Central memory CD8-positive, alpha-beta T cell (primary cell): ENCODE results near the gene KIF2A.
A peak's percentile ranks its signal among the peaks of the same experiment; 100 is the strongest.

Experiments used
- ATAC-seq: fragments of 150-1000 bp; cut with Tn5 transposase; replicated peaks from 2 replicates; pipeline ENCODE4 v1.10.0; 2022; ENCODE audit warnings: mild to moderate bottlenecking, moderate FRiP score, moderate number of reproducible peaks; ENCODE audit not compliant: poor library complexity, severe bottlenecking; ENCODE audit errors: extremely low read depth
- DNase-seq, 2 donors: peaks; one replicate each; pipeline ENCODE4 v3.0.0; 2021; ENCODE audit warnings: low spot score in 2 of 2
- H3K27ac Mint-ChIP-seq: one replicate; pipeline ENCODE4 v1.8.0; 2022; ENCODE audit warnings: low read depth, mild to moderate bottlenecking, moderate library complexity, mixed read lengths
- H3K27me3 Mint-ChIP-seq: one replicate; pipeline ENCODE4 v1.8.0; 2022; ENCODE audit warnings: mixed read lengths
- H3K36me3 Mint-ChIP-seq: one replicate; pipeline ENCODE4 v1.8.0; 2022; ENCODE audit warnings: mild to moderate bottlenecking, moderate library complexity, mixed read lengths; ENCODE audit not compliant: insufficient read depth
- H3K4me1 Mint-ChIP-seq: one replicate; pipeline ENCODE4 v1.8.0; 2022; ENCODE audit warnings: mixed read lengths
- H3K4me3 Mint-ChIP-seq: one replicate; pipeline ENCODE4 v1.8.0; 2022; ENCODE audit warnings: mild to moderate bottlenecking, moderate library complexity, mixed read lengths
- H3K9me3 Mint-ChIP-seq: one replicate; pipeline ENCODE4 v1.8.0; 2022; ENCODE audit warnings: mixed read lengths

The KIF2A gene

GRCh38 chr5:62316176-62316502 is 10.1 kb downstream of the KIF2A start:
- no peak overlapping the region for H3K4me3 Mint-ChIP-seq
- no peak overlapping the region for H3K27ac Mint-ChIP-seq
- H3K9me3 Mint-ChIP-seq, result no peaks in the 10 kb centered on the region
- peaks cover 17% of the 10 kb centered on the region for H3K36me3 Mint-ChIP-seq
- peaks cover 83% of the 10 kb centered on the region for H3K4me1 Mint-ChIP-seq
- ATAC-seq (no peak), DNase-seq (no peak)
- no peaks in the 10 kb centered on the region for H3K27me3 Mint-ChIP-seq

GRCh38 chr5:62317810-62318209 is 11.8 kb downstream of the KIF2A start:
- peaks cover 24% of the 10 kb centered on the region for H3K36me3 Mint-ChIP-seq
- H3K27me3 Mint-ChIP-seq, result no peaks in the 10 kb centered on the region
- H3K9me3 Mint-ChIP-seq, result no peaks in the 10 kb centered on the region

DNA sequence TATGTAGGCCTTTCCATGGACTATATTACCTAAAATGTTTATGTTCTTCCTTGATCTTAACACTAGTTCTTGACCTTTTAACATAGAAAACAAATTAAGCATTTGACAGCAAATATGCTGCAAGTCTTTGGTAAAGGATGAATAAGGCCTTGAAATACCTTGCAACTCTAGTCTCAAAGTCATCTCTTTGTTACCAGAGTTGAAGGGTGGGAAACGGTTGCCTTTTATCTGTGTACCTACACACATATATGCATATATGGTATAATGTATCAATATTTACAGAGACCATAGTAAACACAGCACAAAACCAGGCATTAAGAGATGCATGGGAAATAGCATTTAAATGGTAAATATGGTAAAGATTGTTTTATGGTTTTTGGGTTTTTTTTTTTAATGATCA is 16.5 kb downstream of the KIF2A start:
- peaks cover 77% of the 10 kb centered on the region for H3K4me1 Mint-ChIP-seq
- no peak overlapping the region for H3K4me3 Mint-ChIP-seq
- H3K27me3 Mint-ChIP-seq, result no peaks in the 10 kb centered on the region
- H3K27ac Mint-ChIP-seq, result no peak overlapping the region
- no peaks in the 10 kb centered on the region for H3K9me3 Mint-ChIP-seq
- DNase-seq, result no peak
- H3K36me3 Mint-ChIP-seq, result peaks cover 43% of the 10 kb centered on the region
- no peak for ATAC-seq

More at GRCh38 chr5:62317810-62318209, 11.8 kb downstream of the KIF2A start:
- ATAC-seq (no peak), DNase-seq (no peak)
- Mint-ChIP-seq H3K4me1 (peaks cover 73% of the 10 kb centered on the region), H3K27ac (peak overlapping the region; percentile 11), H3K4me3 (peak overlapping the region; percentile 17)

- no peaks in the 10 kb centered on the region for H3K9me3 Mint-ChIP-seq
- no peaks in the 10 kb centered on the region for H3K27me3 Mint-ChIP-seq
- H3K4me3 Mint-ChIP-seq, result no peak overlapping the region
- ATAC-seq (no peak), DNase-seq (no peak)
- H3K4me1 Mint-ChIP-seq, result peaks cover 69% of the 10 kb centered on the region
- peaks cover 39% of the 10 kb centered on the region for H3K36me3 Mint-ChIP-seq
- H3K27ac Mint-ChIP-seq, result no peak overlapping the region
Observed at GRCh38 chr5:62326302-62326701, 20.3 kb downstream of the KIF2A start.

DNA sequence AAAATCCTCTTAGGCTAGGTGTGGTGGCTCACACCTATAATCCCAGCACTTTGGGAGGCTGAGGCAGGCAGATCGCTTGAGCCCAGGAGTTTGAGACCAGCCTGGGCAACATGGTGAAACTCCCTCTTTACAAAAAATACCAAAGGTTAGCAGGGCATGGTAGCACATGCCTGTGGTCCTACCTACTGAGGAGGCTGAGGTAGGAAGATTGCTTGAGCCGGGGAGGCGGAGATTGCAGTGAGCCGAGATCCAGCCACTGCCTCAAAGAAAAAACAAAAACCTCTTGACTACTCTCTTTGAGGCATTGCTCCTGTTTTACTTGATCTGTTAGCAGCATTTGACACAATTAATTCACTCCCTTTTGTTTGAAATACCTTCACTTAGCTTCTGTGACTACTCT is 20.7 kb downstream of the KIF2A start:
- Mint-ChIP-seq H3K4me3 (no peak overlapping the region), H3K27me3 (no peaks in the 10 kb centered on the region), H3K36me3 (peaks cover 35% of the 10 kb centered on the region), H3K27ac (peak overlapping the region; percentile 69), H3K9me3 (no peaks in the 10 kb centered on the region), H3K4me1 (peaks cover 65% of the 10 kb centered on the region)
- DNase-seq (no peak), ATAC-seq (no peak)

DNA sequence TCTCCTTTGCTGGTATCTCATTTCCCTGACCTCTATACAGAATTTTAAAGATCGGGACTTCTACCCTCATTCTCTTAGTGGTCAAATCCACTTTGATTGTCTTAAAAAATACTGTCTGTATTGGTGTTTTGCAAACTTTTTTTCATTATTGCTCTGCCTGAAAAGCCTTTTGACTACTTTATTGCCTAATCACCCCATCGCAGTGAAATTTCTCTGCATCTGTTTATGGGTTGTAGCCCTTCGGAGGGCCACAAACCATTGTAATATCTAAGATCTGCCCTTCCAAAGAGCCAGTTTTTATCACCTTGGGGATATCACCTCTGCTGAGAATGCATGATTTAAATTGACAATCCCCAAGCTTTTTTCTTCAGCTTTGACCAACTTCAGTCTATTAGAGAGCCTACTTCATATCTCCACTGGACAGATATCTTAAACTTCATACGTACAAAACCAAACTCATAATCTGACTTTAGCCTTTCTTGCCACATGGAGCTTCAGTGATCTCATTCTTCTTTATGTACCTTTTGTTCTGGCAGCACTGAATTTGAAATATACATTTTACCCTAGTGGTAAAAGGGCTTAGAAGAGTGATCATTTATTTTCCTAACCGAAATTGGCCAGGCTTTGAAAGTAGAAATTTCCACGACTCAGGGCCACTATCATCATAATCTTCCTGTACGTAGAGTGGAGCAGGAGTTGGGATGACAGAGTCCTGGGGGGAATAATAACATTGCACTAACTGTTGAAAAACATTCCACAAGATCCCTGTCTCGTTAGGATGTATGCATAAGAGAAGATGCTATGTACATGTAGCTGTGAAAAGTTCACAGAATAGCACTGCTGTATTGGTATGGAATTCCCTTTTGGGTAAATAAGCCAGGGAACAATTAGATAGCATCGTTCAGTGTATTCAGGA is 21.4 kb downstream of the KIF2A start:
- DNase-seq (no peak), ATAC-seq (no peak)
- no peaks in the 10 kb centered on the region for H3K9me3 Mint-ChIP-seq
- peaks cover 64% of the 10 kb centered on the region for H3K4me1 Mint-ChIP-seq
- no peaks in the 10 kb centered on the region for H3K27me3 Mint-ChIP-seq
- no peak overlapping the region for H3K4me3 Mint-ChIP-seq
- H3K36me3 Mint-ChIP-seq, result peaks cover 30% of the 10 kb centered on the region
- peak overlapping the region; percentile 69 for H3K27ac Mint-ChIP-seq

- H3K4me3 Mint-ChIP-seq, result peak overlapping the region; percentile 58
- no peak for DNase-seq
- peaks cover 22% of the 10 kb centered on the region for H3K36me3 Mint-ChIP-seq
- ATAC-seq, result no peak
- peaks cover 75% of the 10 kb centered on the region for H3K4me1 Mint-ChIP-seq
- no peaks in the 10 kb centered on the region for H3K27me3 Mint-ChIP-seq
- no peaks in the 10 kb centered on the region for H3K9me3 Mint-ChIP-seq
- peak overlapping the region; percentile 92 for H3K27ac Mint-ChIP-seq
Observed at GRCh38 chr5:62328772-62329491, 22.9 kb downstream of the KIF2A start.

- DNase-seq, result no peak
- peak; percentile 19 for ATAC-seq
- Mint-ChIP-seq H3K36me3 (peaks cover 24% of the 10 kb centered on the region), H3K27me3 (no peaks in the 10 kb centered on the region), H3K4me1 (peaks cover 74% of the 10 kb centered on the region), H3K27ac (peak overlapping the region; percentile 92), H3K9me3 (no peaks in the 10 kb centered on the region), H3K4me3 (peak overlapping the region; percentile 25)
Observed at GRCh38 chr5:62330302-62330701, 24.3 kb downstream of the KIF2A start.

DNA sequence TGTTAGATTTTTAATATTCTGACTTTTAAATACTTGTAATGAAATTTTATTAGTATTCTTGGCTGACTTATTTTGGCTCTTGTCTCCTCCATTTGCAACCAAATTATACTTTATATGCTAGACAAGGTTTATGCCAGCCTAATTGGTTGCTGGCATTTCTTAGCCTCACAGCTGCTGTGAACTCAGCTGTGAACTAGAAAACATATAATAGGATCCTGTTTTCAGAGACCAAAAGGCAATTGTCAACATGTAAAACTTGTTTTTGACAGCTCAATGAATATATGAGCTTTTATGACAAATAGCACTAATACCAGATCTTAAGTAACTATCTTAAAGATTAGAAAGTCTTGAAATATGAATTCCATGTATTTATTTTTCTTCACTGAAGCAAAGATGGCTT is 25.9 kb downstream of the KIF2A start:
- no peak overlapping the region for H3K4me3 Mint-ChIP-seq
- peaks cover 74% of the 10 kb centered on the region for H3K4me1 Mint-ChIP-seq
- ATAC-seq, result no peak
- peaks cover 19% of the 10 kb centered on the region for H3K36me3 Mint-ChIP-seq
- no peak for DNase-seq
- H3K27ac Mint-ChIP-seq, result no peak overlapping the region
- H3K9me3 Mint-ChIP-seq, result no peaks in the 10 kb centered on the region
- no peaks in the 10 kb centered on the region for H3K27me3 Mint-ChIP-seq

- peaks cover 16% of the 10 kb centered on the region for H3K36me3 Mint-ChIP-seq
- peak overlapping the region; percentile 81 for H3K27ac Mint-ChIP-seq
- no peak for ATAC-seq
- H3K9me3 Mint-ChIP-seq, result no peaks in the 10 kb centered on the region
- no peaks in the 10 kb centered on the region for H3K27me3 Mint-ChIP-seq
- no peak for DNase-seq
- no peak overlapping the region for H3K4me3 Mint-ChIP-seq
- peaks cover 68% of the 10 kb centered on the region for H3K4me1 Mint-ChIP-seq
Observed at GRCh38 chr5:62333250-62333794, 27.3 kb downstream of the KIF2A start.

DNA sequence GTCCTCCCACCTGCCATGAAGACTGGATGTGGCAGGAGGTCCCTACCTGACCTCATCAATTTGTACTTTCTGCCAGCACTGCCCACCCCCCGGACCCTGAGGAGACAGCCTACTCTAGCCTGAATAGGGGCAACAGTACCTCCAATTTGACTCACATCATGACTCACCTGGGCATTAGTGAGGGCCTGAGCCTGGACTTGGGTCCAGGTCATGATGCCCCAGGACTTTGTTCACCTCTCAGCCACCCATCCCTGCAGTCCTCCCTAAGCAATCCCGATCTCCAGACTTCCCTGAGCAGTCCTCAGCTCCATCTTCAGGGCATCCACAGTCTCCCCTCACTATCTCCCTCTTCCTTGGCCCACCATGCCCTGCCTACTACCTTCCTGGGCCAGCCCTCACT is 28.1 kb downstream of the KIF2A start:
- Mint-ChIP-seq H3K27me3 (no peaks in the 10 kb centered on the region), H3K36me3 (peaks cover 14% of the 10 kb centered on the region), H3K9me3 (no peaks in the 10 kb centered on the region), H3K4me3 (no peak overlapping the region), H3K27ac (peak overlapping the region; percentile 81), H3K4me1 (peaks cover 65% of the 10 kb centered on the region)
- DNase-seq (no peak), ATAC-seq (no peak)

DNA sequence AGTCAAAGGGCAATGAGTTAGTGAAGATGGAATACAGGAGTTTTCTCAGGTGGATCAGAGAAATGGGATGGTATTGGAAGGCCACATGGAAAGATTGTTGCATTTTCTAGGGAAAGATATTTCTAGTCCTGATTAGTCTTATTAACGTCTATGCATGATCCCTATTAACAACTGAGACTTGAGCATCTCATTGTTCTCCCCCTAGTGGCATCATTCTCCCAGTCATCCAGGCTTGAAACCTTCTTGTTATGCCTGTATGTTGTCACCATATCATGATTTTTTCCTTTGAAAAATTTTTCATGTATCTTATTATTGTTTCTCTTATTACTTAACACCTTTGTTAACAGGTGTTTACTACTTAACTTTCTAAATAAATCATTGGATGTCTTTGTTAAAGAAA is 34.4 kb downstream of the KIF2A start:
- H3K4me1 Mint-ChIP-seq, result peaks cover 57% of the 10 kb centered on the region
- no peaks in the 10 kb centered on the region for H3K9me3 Mint-ChIP-seq
- H3K27ac Mint-ChIP-seq, result no peak overlapping the region
- peaks cover 9% of the 10 kb centered on the region for H3K36me3 Mint-ChIP-seq
- no peaks in the 10 kb centered on the region for H3K27me3 Mint-ChIP-seq
- DNase-seq (no peak), ATAC-seq (no peak)
- no peak overlapping the region for H3K4me3 Mint-ChIP-seq

DNA sequence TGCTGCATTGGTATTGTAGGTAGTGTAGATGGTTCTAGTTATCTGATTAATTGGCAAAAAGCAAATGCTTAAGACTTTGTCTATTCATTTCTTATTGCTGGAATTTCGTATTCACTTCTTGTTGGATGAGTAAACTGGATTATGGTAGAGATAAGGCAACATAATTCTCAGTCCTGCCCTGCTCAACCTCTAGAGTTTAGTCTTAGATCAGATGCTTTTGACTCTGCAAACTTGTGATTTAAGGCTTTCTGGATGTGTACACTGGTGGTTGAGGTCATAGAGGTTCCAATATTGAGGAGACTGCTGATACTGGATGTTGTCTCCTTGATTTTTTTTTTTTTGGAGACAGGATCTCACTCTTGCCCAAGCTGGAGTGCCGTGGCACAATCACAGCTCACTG is 35.0 kb downstream of the KIF2A start:
- H3K27ac Mint-ChIP-seq, result peak overlapping the region; percentile 83
- no peak for ATAC-seq
- H3K27me3 Mint-ChIP-seq, result no peaks in the 10 kb centered on the region
- DNase-seq, result no peak
- H3K4me3 Mint-ChIP-seq, result no peak overlapping the region
- peaks cover 8% of the 10 kb centered on the region for H3K36me3 Mint-ChIP-seq
- peaks cover 53% of the 10 kb centered on the region for H3K4me1 Mint-ChIP-seq
- H3K9me3 Mint-ChIP-seq, result no peaks in the 10 kb centered on the region
